ENCODE results near the gene ANKRD30A.

DNA sequence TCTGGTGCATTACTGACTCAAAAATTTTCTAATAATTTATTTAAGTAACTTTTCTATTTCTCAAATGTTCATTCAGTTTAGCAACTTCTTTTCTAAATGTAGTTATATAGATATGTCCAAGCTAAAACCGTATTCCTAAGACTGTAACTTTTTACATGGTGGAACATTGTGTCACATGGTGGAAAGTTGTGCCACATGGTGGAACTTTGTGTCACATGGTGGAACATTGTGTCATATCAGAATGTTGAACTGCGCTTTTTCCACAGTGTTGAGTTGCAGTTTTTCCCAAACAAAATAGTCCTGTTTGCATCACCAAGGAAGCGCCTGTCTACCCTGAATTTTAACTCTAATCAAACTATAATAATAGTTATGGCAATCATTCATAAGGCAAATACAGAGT, 109.3 kb downstream of the ANKRD30A start:
- TF ChIP-seq, protein P1, sequence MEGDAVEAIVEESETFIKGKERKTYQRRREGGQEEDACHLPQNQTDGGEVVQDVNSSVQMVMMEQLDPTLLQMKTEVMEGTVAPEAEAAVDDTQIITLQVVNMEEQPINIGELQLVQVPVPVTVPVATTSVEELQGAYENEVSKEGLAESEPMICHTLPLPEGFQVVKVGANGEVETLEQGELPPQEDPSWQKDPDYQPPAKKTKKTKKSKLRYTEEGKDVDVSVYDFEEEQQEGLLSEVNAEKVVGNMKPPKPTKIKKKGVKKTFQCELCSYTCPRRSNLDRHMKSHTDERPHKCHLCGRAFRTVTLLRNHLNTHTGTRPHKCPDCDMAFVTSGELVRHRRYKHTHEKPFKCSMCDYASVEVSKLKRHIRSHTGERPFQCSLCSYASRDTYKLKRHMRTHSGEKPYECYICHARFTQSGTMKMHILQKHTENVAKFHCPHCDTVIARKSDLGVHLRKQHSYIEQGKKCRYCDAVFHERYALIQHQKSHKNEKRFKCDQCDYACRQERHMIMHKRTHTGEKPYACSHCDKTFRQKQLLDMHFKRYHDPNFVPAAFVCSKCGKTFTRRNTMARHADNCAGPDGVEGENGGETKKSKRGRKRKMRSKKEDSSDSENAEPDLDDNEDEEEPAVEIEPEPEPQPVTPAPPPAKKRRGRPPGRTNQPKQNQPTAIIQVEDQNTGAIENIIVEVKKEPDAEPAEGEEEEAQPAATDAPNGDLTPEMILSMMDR (IDR thresholded peaks at IDR 0.05) = no peak
- no peak for TF ChIP-seq POLR2A (IDR thresholded peaks at IDR 0.05)
